Nucleus accumbens (tissue), 56 donors: ENCODE measurements around the gene HS3ST5.

Source experiments
- DNase-seq, 56 donors: peaks; one replicate each; lab custom pipeline; 2025; lab: John Stamatoyannopoulos, UW

Gene HS3ST5, protein sequence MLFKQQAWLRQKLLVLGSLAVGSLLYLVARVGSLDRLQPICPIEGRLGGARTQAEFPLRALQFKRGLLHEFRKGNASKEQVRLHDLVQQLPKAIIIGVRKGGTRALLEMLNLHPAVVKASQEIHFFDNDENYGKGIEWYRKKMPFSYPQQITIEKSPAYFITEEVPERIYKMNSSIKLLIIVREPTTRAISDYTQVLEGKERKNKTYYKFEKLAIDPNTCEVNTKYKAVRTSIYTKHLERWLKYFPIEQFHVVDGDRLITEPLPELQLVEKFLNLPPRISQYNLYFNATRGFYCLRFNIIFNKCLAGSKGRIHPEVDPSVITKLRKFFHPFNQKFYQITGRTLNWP

DNA sequence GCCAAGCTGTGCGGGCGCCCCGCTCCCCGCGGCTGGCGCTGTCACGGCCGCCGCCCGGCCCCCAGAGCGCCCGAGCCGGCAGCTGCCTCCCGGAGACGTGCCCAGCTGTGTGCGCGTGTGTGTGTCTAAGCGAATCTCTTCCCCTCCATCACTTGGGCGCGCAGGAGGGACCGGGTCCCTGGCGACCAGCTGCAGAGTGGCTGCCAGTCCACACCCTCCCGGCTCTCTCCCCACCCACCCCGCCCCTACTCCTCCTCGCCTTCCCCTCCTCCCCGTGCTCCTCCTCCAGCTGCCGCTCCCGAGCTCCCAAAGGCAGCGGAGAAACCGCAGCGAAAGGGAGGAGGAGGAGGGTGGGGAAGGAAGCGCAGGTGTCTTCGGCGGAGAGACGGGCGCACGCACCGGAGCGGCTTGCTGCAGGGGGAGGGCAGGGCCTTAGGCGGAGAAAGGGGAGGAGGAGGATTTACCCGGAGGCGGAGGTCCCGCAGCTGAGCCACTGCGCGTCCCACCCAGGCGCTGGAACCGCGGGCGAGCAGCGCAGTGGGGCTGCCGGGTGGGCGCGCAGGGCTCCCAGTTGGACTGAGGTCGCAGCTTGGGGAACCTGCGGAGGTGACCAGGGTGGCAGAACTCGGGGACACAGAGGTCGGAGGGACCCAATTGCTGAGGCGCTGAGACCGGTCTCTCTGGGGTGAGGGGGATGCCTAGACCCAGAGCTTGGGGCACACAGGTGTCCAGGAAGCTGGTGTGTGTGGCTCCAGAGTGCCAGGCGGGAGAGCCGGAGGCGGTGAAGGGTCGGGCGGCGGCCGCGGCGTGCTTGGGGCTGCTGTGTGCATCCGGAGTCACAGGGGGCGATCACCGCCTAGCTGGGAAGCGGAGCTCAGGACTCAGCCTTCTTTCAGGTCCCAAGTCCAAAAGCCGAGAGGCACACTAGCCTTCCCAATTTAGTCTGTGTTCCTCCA is at the start of gene HS3ST5:
Gene HS3ST5 (minus strand): TSS at position 198 of the 956 bp plus-strand sequence. CDS start 280,178 bp downstream, outside the sequence.
- peak in 54 of 56 donors; percentile 11 to 85 (median 70) for DNase-seq

DNA sequence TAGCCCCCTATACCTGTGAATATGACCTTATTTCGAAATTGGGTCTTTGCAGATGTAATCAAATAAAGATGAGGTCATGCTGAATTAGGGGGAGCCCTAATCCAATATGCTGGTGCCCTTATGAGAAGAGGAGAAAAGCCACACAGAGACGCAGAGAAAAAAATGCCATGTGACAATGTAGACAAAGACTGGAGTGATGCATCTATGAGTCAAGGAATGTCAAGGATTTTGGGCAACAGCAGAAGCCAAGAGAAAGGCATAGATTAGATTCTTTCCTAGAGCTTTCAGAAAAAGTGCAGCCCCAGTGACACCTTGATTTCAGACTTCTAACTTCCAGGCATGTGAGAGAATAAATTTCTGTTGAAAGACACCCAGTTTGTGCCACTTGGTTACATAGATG is 47.4 kb upstream of the HS3ST5 start:
- no peak for DNase-seq

DNA sequence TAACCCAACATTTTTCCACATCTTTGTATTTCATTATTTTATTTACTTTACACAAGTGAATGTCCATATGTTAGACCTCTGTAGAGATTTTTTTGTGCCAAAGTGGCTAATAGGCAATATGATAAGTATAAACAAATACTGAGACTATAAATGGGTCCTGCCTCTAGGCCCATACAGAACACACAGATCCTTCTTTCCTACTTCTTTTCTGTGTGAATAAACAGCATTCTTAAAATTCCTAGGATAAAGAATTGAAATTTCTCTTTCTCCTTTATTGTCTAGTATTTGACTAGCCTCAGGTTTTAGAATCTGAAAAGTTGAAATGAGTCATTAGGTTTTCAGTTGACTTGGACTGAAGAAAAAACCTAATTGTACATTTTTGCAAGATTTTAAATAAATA is 46.3 kb upstream of the HS3ST5 start:
- no peak for DNase-seq

DNA sequence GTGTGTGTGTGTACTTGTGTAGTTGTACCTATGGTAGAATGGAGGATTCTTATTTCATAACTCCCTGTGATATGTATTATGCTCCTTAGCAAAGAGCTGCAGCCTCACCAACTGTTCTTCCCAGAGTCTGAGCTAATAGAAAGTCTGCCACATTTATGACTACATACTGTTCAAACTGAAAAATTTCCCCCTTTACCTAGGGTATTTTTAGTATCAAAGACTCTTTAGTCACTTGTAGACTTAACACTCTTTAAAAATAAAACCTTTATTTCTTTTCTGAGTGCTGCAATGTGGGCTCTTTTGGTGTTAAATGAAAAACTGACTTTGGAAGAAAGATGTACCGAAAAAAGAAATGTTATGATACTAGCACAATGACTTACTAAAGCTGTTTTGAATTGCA is 39.6 kb upstream of the HS3ST5 start:
- peak in 1 of 56 donors; percentile 7 for DNase-seq

DNA sequence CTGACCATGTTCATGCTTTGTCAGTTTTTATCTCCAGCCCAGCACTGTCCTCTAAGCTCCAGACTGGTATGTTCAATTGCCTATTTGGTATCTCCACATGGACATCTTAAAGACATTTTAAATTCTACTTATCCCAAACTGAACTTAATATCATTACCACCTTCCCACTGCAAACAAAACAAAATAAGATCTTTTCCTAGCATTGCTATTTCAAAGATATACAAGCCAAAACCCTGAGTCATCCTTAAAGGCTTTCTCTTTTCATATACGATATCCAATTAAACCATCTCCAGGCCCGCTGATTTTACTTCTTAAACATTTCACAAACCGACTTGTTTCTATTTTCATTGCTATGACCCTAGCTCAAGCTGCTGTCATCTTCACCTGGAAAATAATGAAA is 35.1 kb upstream of the HS3ST5 start:
- no peak for DNase-seq

DNA sequence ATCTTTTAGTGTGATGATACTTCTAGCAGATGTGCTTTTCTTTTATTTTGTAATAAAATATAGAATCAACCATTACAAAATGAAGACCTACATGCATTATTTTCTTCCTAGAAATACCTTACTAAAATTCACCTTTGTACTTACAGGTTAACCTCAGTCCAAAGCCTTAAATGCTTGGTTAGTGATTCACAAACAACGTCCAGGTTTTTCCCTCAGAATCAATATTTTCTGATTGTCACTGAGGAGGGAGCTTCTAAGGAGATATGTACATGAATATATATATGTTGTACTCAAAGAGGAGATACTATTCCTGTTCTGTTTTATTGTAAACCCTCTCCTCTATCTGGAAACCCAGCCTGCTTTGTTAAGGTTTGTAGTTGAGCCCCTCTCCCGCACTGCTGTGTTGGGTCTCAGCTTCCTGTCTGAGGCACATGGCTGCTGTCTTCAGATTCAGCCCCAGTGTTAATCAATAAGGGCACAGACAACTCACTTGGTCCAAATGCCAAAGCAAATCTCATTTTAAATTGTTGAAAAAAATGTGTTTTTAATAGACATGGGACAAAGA is 33.9 kb upstream of the HS3ST5 start:
- no peak for DNase-seq

DNA sequence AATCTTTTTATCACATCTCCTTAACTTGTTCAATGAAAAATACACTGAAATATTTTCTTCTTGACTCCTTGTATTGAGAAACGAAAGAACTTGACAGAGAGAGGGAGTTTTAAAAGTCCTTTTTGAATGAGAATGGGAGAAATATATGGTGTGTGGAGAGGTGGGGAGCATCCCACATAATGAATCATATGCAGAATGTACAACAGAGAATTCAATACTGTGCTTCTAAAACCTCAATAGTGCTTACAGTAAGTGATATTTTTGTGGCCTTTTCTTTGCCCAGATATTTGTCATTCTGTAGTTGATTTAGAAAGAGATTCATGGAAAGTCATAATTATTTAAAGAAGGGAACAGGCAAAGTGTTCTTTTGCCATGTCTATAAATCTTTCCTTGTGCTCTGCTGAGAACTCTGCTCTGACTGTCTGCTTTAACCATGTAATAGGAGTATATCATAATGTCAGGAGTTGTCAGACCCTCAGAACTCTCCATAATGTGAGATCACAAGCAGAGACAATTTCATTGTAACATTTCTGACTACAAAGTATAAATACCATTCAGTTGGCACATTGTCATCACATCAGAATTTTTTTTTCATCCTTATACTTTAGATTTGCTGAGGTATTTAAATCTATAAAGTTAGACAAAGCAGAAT is 32.8 kb upstream of the HS3ST5 start:
- no peak for DNase-seq

DNA sequence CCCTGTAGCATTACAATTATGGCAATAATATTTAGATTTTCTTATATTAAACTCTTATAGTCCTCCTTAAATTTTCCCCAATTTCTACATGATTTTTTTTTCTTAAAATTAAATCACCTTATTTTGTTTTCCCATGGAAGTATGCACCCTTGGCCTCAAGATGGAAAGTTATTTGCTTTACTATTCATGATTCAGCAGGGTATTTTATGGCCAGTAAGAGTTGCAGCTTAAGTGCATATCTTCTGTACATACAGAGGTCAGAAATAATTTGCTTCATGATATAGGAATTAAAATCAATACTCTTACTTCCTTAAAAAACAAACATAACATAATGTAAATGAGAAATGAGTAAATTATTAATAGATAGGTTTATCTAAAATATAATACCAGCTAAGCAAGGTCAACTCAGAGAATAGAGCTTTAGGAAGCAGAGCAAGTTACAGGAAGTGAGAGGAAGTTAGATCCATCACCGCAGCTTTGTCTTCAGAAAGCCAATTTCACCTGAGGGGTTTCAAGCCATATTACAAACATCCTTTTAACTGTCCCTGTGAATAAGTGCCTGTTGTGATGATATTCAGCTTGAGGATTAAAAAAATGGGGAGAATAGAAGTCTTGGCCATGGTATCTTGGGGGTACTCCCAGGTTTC is 24.6 kb upstream of the HS3ST5 start:
- no peak for DNase-seq

DNA sequence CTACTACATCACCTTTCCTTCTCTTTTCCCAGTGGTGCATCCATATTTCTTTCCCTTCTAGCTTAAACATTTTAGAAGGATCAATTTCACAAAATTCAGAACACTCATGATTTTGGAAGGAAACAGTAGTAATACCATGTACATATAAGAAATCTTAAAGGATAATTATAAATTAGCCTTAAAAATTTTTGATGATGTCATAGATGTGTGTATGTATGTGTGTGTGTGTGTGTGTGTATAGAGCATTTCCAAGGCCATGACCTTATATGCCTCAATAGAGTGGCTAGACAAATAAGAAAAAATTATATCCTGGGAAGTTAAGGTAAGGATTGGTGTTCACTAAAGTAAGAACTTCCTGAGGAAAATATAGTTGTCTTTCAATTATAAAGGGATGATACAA is 24.1 kb upstream of the HS3ST5 start:
- DNase-seq = no peak

DNA sequence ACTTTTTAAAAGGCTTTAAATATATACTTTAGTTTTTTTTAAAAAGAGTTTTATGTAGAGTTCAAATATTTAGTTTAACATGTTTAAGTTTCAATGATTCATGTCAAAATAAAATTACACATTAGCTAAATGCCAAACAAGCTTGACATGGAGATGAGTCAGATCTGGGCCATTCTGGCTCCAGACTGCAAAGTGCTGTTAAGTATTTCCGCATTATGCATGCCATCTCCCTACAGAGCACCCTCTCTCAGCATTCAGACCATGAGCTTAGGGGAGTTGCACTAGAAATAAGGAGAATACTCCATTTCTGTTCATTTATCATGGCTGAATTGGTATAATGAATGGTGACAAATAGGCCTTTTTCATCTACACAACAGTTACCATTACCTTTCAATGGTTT is 21.5 kb upstream of the HS3ST5 start:
- DNase-seq = no peak

DNA sequence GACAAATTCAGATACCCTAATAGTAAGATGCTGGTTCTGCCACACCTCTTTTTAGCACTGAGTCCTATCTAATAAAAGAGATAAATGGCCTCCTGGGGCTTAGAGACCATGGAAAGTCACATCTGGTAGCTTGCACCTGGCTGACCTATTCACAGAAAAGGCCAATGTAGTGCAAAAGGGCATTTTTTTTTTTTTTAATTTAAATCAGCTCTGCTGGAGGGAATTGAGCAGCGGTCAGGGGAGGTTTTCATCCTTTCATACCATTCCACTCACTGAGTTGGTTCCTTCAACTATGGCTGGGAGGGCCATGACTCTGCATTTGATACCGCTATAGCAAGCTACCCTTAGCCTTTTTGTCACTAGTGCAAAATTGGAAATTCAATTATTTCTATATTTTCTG is 20.1 kb upstream of the HS3ST5 start:
- no peak for DNase-seq

DNA sequence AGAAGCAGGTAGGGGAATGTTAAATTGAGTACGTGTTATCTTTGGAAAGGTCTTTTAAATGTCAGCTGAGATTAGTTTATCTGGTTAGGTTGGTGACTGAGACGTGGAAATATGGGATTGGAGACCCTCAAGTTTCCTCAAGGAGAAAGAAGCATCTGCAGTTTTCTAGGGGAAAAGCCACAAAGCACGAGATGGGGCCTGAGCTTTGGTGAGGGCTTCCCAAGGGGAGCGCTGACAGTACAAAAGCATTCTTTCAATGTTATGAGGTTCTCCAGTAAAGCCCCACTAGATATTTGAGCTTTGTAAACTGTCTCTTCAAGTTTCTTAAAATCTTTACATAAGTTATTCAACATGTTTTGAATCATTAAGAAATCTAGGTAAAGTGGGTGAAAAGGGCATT is 19.6 kb upstream of the HS3ST5 start:
- DNase-seq = no peak

DNA sequence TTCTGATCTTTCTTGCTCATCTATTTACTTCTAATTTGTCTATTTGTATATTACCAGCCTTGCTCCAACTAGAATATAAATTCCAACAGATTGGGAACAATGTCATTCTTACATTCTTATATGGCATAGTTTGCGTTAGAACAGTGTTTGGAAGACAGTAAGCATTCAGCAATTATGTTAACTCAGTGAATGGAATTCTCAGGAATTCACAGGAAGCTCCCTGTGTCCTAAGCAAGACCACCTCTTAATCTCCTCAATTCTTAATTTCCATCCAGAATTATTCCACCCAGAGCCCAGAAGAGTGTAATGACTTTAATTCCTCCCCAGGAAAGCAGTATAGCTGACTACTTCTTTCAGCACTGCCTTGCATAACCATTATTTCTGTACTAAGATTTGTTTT is 18.2 kb upstream of the HS3ST5 start:
- no peak for DNase-seq

DNA sequence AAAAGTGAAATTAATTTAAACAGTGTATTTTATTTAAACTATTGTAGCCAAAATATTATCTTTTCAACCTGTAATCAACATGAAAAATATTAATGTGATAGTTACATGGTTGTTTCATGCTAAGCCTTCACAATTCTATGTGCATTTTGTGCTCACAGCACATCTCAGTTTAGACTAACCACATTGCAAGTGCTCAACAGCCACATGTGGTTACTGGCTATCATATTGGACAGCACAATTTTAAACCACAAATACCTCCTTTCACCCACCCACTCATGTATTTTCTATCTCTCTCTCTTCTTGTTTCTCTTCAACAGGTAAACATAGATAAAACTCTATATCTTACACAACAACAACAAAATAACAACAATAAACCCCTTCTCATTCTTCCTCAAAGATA is 12.5 kb upstream of the HS3ST5 start:
- no peak for DNase-seq

DNA sequence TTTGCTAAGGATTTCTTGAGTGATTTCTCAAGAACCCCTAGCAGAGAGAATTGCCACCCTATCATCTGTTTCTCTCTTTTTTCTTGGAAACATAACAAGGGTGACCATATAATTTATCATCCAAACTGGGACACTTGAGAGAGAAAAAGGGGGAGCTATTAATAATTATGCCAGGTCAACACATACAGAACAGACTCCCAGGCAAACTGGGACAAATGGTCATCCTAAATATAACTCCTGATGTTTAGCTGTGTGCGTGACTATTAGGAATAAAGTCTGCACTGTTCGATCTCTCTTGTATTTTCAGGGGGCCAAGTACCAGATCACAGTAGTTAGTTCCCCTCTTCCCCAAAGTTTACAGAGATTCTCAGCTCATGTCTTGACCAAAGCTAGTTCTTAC is 11.7 kb upstream of the HS3ST5 start:
- no peak for DNase-seq

DNA sequence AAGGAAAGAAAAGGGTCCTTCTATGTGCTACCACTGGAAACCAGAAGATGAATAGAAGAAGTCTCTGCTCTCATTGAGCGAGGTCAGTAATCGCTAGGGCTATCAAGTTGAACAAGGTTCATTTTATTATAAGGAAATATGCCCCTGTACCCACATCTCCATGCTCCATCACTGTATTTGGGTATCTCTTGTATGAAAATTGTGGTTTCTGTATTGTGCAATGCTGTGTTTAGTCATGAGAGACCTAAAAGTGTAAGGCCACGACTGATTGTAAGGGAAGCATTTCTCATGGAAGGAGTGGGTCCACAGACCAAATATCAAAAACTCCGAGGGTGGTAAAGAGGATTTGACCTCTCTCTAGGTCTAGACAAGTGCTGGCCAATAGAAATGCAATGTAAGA is 3.6 kb upstream of the HS3ST5 start:
- DNase-seq = no peak

DNA sequence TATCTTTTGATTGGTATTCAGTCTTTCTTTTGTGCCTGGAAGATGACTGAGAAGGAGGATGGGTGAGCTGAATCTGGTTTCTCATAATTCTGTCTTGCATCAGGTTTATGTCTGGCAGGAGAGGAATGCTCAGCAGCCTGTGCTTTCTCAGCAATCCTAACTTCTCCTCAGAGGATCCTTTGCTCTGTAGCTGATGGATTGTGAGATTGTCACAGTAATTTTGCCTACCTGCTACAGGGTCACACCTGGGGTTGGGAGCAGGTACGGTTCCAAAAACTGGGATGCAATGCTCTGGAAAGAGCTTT is 2.1 kb upstream of the HS3ST5 start:
- no peak for DNase-seq

DNA sequence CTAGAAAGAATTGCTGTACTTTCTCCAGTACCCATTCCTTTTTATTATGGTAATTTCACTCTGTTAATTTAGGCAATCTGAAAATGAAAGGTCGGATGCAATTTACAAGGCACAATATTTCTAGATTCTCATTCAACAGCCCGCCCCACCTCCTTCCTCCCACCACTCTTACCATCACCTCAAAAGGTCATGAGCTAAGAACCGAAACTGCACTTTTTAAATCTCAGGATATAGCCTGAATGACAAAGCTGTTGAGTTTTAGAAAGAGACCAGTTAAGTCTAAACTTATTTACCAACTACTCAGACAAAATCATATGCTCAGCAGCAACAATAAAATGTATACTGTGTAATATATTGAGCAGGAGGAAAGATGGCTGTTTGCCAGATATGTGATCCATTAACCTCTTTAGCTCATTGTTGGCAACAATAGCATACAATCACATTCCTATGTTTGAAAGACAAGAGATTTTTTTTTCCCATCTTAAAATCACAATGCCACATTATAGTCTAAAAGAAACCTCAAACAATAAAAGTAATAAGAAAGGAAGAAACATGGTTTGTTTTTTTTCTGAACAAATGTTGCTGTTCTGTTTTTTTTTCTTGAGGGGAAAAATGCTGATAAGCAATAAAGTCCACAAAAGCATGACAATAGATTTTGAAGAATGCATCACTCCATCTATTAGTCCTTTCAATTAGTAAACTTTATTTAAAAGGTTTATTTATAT is 1.6 kb upstream of the HS3ST5 start:
- DNase-seq = no peak

DNA sequence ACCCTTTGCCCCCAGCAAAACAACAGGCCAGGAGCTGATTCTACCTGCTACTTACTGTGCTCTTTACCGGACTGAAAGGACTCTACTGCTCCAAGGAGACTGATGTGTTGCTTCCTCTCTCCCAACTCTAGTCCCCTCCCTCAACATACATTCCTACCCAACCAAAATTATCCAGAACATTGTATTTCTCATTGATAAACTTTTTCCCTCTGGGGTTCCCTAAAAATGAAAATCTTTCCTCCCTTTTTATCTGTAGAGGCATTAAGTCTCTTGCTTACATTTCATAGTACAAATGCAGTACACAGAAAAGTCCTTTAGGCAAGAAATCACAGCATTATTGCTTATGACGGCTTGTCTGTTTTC is 940 bp upstream of the HS3ST5 start:
- DNase-seq = no peak
